H9 (cell line): ENCODE results near the gene PFKFB2. TPM values are rescaled to one million over a fixed set of nuclear protein-coding genes. Genes with fewer than 3 reads are reported as not detected.

Experiments used
- DNase-seq: peaks from one replicate; pipeline ENCODE4 v3.0.0-alpha.2; 2017
- H2AFZ ChIP-seq: one replicate; pipeline ENCODE4 v1.6.1; 2013; ENCODE audit warnings: mild to moderate bottlenecking, low read length, control low read depth, moderate library complexity
- H2AK5ac ChIP-seq: 2 replicates; pipeline ENCODE4 v1.6.1; 2013; ENCODE audit warnings: low read length, control low read depth, mixed read lengths; ENCODE audit not compliant: insufficient read length
- H2BK120ac ChIP-seq: one replicate; pipeline ENCODE4 v1.6.1; 2013; ENCODE audit warnings: low read depth, mild to moderate bottlenecking, low read length, control low read depth, inconsistent platforms; ENCODE audit not compliant: poor library complexity, severe bottlenecking
- H2BK12ac ChIP-seq: 2 replicates; pipeline ENCODE4 v1.6.1; 2013; ENCODE audit warnings: low read length, control low read depth, mixed read lengths, low read depth; ENCODE audit not compliant: insufficient read length
- H2BK15ac ChIP-seq: 2 replicates; pipeline ENCODE4 v1.6.1; 2013; ENCODE audit warnings: low read depth, low read length, control low read depth
- H2BK20ac ChIP-seq: one replicate; pipeline ENCODE4 v1.6.1; 2013; ENCODE audit warnings: low read depth, mild to moderate bottlenecking, low read length, control low read depth, inconsistent platforms; ENCODE audit not compliant: poor library complexity, severe bottlenecking
- H2BK5ac ChIP-seq: 2 replicates; pipeline ENCODE4 v1.6.1; 2013; ENCODE audit warnings: low read length, control low read depth, mixed read lengths; ENCODE audit not compliant: insufficient read length
- H3K14ac ChIP-seq: 2 replicates; pipeline ENCODE4 v1.6.1; 2013; ENCODE audit warnings: low read length, control low read depth; ENCODE audit not compliant: insufficient read depth
- H3K18ac ChIP-seq: 2 replicates; pipeline ENCODE4 v1.6.1; 2013; ENCODE audit warnings: low read depth, mild to moderate bottlenecking, mixed read lengths, low read length, control low read depth; ENCODE audit not compliant: insufficient read length
- H3K23ac ChIP-seq: 2 replicates; pipeline ENCODE4 v1.6.1; 2013; ENCODE audit warnings: low read length, control low read depth, mixed read lengths, low read depth; ENCODE audit not compliant: insufficient read length
- H3K23me2 ChIP-seq: 2 replicates; pipeline ENCODE4 v1.6.1; 2013; ENCODE audit warnings: low read depth, mild to moderate bottlenecking, mixed read lengths, low read length, control low read depth; ENCODE audit not compliant: insufficient read length, poor library complexity, severe bottlenecking
- H3K27ac ChIP-seq: 2 replicates; pipeline ENCODE4 v1.5.1; 2013; ENCODE audit warnings: low read length, control low read depth, mixed read lengths, low read depth; ENCODE audit not compliant: insufficient read length
- H3K27me3 ChIP-seq: 2 replicates; pipeline ENCODE4 v1.6.1; 2013; ENCODE audit warnings: low read length, control low read depth, inconsistent platforms; ENCODE audit not compliant: insufficient read depth
- H3K4ac ChIP-seq: 2 replicates; pipeline ENCODE4 v1.6.1; 2013; ENCODE audit warnings: low read depth, mild to moderate bottlenecking, control low read depth, inconsistent platforms, low read length, moderate library complexity
- H3K4me1 ChIP-seq: 2 replicates; pipeline ENCODE4 v1.6.1; 2013; ENCODE audit warnings: low read length, control low read depth, inconsistent platforms; ENCODE audit not compliant: insufficient read depth
- H3K4me2 ChIP-seq: 2 replicates; pipeline ENCODE4 v1.6.1; 2013; ENCODE audit warnings: low read length, control low read depth, mixed read lengths; ENCODE audit not compliant: insufficient read length, insufficient read depth
- H3K56ac ChIP-seq: 2 replicates; pipeline ENCODE4 v1.6.1; 2013; ENCODE audit warnings: low read depth, mild to moderate bottlenecking, mixed read lengths, low read length, control low read depth; ENCODE audit not compliant: insufficient read length
- H3K79me1 ChIP-seq: 2 replicates; pipeline ENCODE4 v1.6.1; 2013; ENCODE audit warnings: low read depth, mild to moderate bottlenecking, moderate library complexity, low read length, control low read depth, inconsistent platforms; ENCODE audit not compliant: insufficient read depth, poor library complexity, severe bottlenecking
- H3K79me2 ChIP-seq: 2 replicates; pipeline ENCODE4 v1.6.1; 2013; ENCODE audit warnings: low read length, control low read depth, inconsistent platforms; ENCODE audit not compliant: insufficient read depth
- H3K9ac ChIP-seq: 2 replicates; pipeline ENCODE4 v1.6.1; 2013; ENCODE audit warnings: low read length, control low read depth, mixed read lengths; ENCODE audit not compliant: insufficient read length; ENCODE audit errors: extremely low read depth
- H3K9me3 ChIP-seq: one replicate; pipeline ENCODE4 v1.6.1; 2013; ENCODE audit warnings: low read depth, low read length, inconsistent platforms; ENCODE audit not compliant: control insufficient read depth
- H3T11ph ChIP-seq: one replicate; pipeline ENCODE4 v1.6.1; 2013; ENCODE audit warnings: mild to moderate bottlenecking, low read length, control low read depth, inconsistent platforms
- H4K20me1 ChIP-seq: one replicate; pipeline ENCODE4 v1.6.1; 2013; ENCODE audit not compliant: control insufficient read depth, insufficient read length, insufficient read depth
- H4K5ac ChIP-seq: 2 replicates; pipeline ENCODE4 v1.6.1; 2013; ENCODE audit warnings: low read depth, mild to moderate bottlenecking, mixed read lengths, low read length, control low read depth; ENCODE audit not compliant: insufficient read length
- H4K8ac ChIP-seq: replicated peaks from 2 replicates; pipeline ENCODE4 v1.6.1; 2013; ENCODE audit warnings: low read length, control low read depth, mixed read lengths, low read depth; ENCODE audit not compliant: insufficient read length
- H4K91ac ChIP-seq: 2 replicates; pipeline ENCODE4 v1.6.1; 2013; ENCODE audit warnings: low read depth, mild to moderate bottlenecking, moderate library complexity, mixed read lengths, low read length, control low read depth; ENCODE audit not compliant: insufficient read length
- H3K27ac Mint-ChIP-seq, 3 experiments: 2 replicates in 2 of 3; 3 replicates in 1 of 3; pipeline ENCODE4 v1.8.0; 2020 to 2021; ENCODE audit warnings: mixed read lengths in 3 of 3, mild to moderate bottlenecking in 1 of 3, moderate library complexity in 1 of 3
- H3K27me3 Mint-ChIP-seq: 2 replicates; pipeline ENCODE4 v1.8.0; 2021; ENCODE audit warnings: low read depth, mild to moderate bottlenecking, moderate library complexity, mixed read lengths
- H3K36me3 Mint-ChIP-seq, 3 experiments: 2 replicates in 2 of 3; 3 replicates in 1 of 3; pipeline ENCODE4 v1.8.0; 2020 to 2021; ENCODE audit warnings: low read depth in 3 of 3, mixed read lengths in 3 of 3; ENCODE audit not compliant: insufficient read depth in 1 of 3
- H3K4me1 Mint-ChIP-seq, 2 experiments: 2 replicates each; pipeline ENCODE4 v1.8.0; 2020; ENCODE audit warnings: mixed read lengths in 2 of 2
- H3K4me3 Mint-ChIP-seq, 2 experiments: 2 replicates in 1 of 2; 3 replicates in 1 of 2; pipeline ENCODE4 v1.8.0; 2020 to 2021; ENCODE audit warnings: mild to moderate bottlenecking in 2 of 2, mixed read lengths in 2 of 2, moderate library complexity in 1 of 2
- H3K9me3 Mint-ChIP-seq, 2 experiments: 2 replicates in 1 of 2; 3 replicates in 1 of 2; pipeline ENCODE4 v1.8.0; 2020; ENCODE audit warnings: mild to moderate bottlenecking in 2 of 2, mixed read lengths in 2 of 2, moderate library complexity in 1 of 2
- WGBS: extraction: QIAGEN DNeasy Blood & Tissue Kit; methylation state at CpG from one replicate; pipeline ENCODE4 v1.1.7; 2013; ENCODE audit warnings: missing lambda C conversion rate, low lambda C conversion rate, mixed read lengths; ENCODE audit not compliant: insufficient read length; ENCODE audit errors: extremely low coverage; 5-methylcytosine and 5-hydroxymethylcytosine counted together
- total RNA-seq: library from RNA; stranded (reverse); gene quantifications from 2 replicates; pipeline ENCODE4 v1.2.1, GENCODE V29; 2021
- TF ChIP-seq, protein P1 (sequence below): fragments of 200-600 bp; sonication (generic); conservative IDR thresholded peaks from 3 replicates; pipeline ENCODE4 v1.8.0; 2021; ENCODE audit warnings: antibody characterized with exemption, mild to moderate bottlenecking

PFKFB2 gene
- total RNA-seq, 1 experiment from 2014 or later, result 14.6 TPM

DNA sequence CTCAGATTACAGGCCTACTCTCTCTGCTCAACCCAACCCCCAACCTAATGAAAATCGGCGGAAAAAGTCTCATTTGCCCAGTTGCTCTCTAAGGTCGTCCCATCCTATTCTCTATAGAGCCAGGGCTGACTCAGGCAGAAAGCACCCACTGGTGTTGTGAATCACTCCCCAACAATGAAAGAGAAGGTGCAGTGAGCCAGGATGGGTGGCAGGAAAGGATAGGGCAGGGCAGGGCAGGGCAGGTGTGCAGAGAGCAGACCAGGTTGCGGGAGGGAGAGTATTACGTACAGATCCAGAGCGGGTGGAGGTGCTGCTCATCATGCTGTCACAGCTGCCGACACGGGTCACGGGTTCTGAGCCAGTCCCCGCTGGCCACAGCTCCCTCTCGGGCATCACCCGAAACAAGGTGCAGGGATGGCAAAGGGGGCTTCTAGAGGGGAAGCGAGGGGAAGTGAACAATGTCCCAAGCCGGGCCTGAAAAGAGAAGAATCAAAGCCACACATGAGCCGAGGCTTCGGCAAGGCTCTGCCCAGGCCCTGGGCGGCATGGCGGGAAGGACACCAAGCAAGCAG is 25.8 kb upstream of the PFKFB2 start:
- no peak overlapping the region for H3K56ac ChIP-seq
- no peak overlapping the region for H3K27ac ChIP-seq
- no peaks in the 10 kb centered on the region; the same call in 1 of the 2 replicates for H3K79me2 ChIP-seq
- H3K23ac ChIP-seq, result no peak overlapping the region
- Mint-ChIP-seq H3K4me1 (peaks cover 42 to 48% of the 10 kb centered on the region in 2 experiments), H3K27me3 (no peaks in the 10 kb centered on the region), H3K4me3 (no peak overlapping the region; a peak in 1 of 5 replicates), H3K27ac (peak overlapping the region in 2 of 3 experiments; percentile 8 to 52; a peak in 2 of 7 replicates), H3K9me3 (no peaks in the 10 kb centered on the region), H3K36me3 (no peaks in the 10 kb centered on the region; a peak in 1 of 7 replicates)
- no peak overlapping the region for H4K91ac ChIP-seq
- no peak overlapping the region for H2BK120ac ChIP-seq
- H4K5ac ChIP-seq, result no peak overlapping the region
- no peaks in the 10 kb centered on the region for H4K20me1 ChIP-seq
- no peaks in the 10 kb centered on the region for H3K23me2 ChIP-seq
- no peak overlapping the region for H2BK20ac ChIP-seq
- H3K18ac ChIP-seq, result no peak overlapping the region
- no peak overlapping the region for H4K8ac ChIP-seq
- WGBS, result no CpG with 5 or more reads among the region's 18 CpGs
- no peak overlapping the region for H2BK15ac ChIP-seq
- H2AK5ac ChIP-seq, result no peak overlapping the region
- no peak overlapping the region for H3K4me2 ChIP-seq
- H2AFZ ChIP-seq, result no peak overlapping the region
- H3K9ac ChIP-seq, result no peak overlapping the region
- no peak overlapping the region; the same call in 1 of the 2 replicates for H3K14ac ChIP-seq
- peaks cover 26% of the 10 kb centered on the region for H3K4me1 ChIP-seq
- TF ChIP-seq, protein P1, sequence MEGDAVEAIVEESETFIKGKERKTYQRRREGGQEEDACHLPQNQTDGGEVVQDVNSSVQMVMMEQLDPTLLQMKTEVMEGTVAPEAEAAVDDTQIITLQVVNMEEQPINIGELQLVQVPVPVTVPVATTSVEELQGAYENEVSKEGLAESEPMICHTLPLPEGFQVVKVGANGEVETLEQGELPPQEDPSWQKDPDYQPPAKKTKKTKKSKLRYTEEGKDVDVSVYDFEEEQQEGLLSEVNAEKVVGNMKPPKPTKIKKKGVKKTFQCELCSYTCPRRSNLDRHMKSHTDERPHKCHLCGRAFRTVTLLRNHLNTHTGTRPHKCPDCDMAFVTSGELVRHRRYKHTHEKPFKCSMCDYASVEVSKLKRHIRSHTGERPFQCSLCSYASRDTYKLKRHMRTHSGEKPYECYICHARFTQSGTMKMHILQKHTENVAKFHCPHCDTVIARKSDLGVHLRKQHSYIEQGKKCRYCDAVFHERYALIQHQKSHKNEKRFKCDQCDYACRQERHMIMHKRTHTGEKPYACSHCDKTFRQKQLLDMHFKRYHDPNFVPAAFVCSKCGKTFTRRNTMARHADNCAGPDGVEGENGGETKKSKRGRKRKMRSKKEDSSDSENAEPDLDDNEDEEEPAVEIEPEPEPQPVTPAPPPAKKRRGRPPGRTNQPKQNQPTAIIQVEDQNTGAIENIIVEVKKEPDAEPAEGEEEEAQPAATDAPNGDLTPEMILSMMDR, result no peak
- no peak overlapping the region for H2BK12ac ChIP-seq
- H3T11ph ChIP-seq, result no peak overlapping the region
- no peak for DNase-seq
- no peaks in the 10 kb centered on the region for H3K27me3 ChIP-seq
- H3K4ac ChIP-seq, result no peak overlapping the region
- no peaks in the 10 kb centered on the region for H3K79me1 ChIP-seq
- H3K9me3 ChIP-seq, result no peaks in the 10 kb centered on the region
- no peak overlapping the region for H2BK5ac ChIP-seq
